ENCODE measurements around the gene SUFU.
"Not testable (repeated sequence)": the region's sequence is repeated elsewhere in the genome, so short reads cannot be mapped to it uniquely, and the experiment has no call there.

Gene SUFU

GRCh38 chr10:102515724-102516123, 12.0 kb downstream of the SUFU start:
- DNase-seq: no peak

- DNase-seq: no peak
Measured at GRCh38 chr10:102517553-102517952, 13.8 kb downstream of the SUFU start.

DNA sequence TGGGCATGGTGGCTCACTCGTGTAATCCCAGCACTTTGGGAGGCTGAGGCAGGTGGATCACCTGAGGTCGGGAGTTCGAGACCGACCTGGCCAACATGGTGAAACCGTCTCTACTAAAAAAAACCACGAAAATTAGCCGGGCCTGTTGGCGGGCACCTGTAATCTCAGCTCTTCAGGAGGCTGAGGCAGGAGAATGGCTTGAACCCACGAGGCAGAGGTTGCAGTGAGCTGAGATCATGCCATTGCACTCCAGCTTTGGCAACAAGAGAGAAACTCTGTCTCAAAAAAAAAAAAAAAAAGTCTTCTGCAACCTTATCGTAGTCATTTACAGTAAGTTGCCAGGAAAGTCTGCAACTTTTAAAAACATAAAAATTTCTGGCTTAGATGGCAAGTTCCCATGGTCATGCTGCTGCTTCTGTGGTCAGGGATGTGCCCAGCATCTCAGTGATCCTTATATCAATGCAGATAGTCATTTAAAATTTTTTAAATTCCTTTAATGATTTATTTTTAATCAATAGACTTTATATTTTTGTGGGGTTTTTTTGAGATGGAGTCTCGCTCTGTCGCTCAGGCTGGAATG, 15.6 kb downstream of the SUFU start:
- no peak for DNase-seq

- no peak for DNase-seq
Measured at GRCh38 chr10:102522874-102523249, 19.1 kb downstream of the SUFU start.

GRCh38 chr10:102523250-102524029, 19.7 kb downstream of the SUFU start:
- no peak for DNase-seq

DNA sequence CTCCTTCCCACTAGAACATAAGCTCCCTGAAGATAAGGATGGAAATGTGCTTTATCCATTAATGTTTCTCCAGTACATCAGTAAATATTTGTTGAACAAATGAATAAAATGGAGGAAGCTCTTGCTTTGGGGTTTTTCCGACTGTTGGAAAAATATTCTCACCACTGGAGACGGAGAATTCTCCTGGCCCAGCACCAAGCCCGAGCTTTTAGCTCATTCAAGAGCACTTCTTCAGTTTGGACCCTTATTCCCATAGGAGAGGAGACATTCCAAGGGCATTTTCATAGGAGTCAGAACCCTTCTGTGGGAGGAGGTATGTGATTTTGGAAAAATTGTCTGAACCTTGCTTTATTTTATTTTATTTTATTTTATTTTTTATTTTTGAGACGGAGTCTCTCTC, 21.0 kb downstream of the SUFU start:
- DNase-seq: no peak

DNA sequence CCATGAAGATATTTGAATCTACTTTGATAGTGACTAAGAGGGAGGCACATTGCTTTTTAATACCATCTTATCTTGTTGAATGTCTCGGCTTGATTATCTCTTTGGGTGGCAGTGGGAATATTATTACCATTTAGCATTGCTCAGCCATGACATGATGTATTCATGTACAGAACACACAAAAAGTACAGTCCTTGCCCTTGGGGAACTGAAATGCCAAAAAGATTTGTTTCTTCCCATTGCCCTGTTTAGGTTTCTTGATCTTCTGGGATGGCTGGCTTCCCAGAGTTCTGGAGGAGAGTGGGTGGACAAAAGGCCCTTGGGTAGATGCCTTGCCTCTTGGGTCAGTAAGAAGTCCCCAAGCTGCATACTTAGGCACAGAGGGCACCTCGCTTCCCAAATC, 23.8 kb downstream of the SUFU start:
- no peak for DNase-seq

DNA sequence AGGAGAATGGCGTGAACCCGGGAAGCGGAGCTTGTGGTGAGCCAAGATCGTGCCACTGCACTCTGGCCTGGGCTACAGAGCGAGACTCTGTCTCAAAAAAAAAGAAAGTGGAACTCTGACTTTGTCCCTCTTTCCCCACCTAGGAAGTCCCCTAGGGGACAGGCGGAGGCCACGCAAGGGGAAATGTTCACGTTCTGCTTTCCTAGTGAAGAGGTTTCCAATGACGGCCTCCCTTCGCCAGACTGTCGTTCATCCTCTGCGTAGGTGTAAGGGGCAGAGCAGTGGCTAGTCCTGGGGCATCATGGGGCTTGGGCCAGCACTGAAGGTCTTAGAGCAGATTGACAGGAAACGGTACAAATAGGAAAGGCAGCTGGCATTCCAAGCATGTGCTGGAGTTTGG, 30.6 kb downstream of the SUFU start:
- no peak for DNase-seq

DNA sequence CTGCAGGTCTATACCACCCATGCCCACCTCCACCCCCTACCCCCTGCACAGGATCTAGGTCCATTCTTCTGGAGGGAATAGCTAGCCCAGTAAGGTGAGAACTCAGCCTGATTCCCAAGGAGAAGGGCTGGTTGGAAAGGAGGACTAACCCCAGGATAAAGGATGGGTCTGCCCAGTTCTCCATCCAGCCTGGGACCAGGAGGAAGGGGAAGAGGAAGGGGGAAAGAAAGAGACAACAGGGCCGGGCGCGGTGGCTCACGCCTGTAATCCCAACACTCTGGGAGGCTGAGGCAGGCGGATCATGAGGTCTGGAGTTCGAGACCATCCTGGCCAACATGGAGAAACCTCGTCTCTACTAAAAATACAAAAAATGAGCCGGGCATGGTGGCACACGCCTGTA, 31.2 kb downstream of the SUFU start:
- not testable (repeated sequence) for DNase-seq

DNA sequence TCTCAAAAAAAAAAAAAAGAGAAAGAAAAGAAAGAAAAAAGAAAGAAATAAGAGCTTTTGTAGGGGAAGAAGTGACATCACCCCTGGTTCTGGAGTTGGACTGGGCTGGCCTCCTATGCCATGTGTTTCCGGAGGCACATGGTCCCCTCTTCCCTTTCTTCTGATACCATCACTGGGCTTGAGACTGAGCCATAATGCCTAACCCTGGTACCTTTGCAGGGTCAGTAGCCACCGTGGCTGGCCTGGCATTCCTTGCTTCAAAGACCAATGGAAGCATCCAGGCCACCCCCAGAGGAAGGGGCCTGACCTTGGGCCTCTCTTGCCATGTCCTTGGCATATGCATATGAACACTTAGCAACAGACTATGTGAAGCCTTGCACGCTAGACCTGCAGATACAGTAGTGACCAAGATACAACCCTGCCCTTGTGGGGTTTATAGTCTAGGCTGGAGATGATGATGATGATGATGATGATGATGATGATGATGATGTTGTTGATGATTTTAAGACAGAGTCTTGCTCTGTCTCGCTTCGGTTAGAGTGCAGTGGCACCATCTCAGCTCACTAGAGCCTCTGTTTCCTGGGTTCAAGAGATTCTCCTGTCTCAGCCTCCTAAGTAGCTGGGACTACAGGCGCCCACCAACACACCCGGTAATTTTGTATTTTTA, 31.8 kb downstream of the SUFU start:
- DNase-seq: no peak

DNA sequence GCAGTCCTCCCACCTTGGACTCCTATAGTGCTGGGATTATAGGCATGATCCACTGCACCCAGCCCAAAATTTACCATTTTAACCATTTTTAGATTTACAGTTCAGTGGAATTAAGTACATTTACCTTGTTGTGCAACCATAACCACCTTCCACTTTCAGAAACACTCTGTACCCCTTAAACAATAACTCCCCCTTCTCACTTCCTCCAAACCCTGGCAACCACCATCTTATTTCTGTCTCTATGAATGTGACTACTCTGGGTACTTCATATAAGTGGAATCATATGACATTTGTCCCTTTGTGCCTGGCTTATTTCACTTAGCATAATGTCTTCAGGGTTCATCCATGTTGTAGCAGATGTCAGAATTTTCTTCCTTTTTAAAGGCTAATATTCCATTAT, 33.6 kb downstream of the SUFU start:
- DNase-seq: no peak

DNA sequence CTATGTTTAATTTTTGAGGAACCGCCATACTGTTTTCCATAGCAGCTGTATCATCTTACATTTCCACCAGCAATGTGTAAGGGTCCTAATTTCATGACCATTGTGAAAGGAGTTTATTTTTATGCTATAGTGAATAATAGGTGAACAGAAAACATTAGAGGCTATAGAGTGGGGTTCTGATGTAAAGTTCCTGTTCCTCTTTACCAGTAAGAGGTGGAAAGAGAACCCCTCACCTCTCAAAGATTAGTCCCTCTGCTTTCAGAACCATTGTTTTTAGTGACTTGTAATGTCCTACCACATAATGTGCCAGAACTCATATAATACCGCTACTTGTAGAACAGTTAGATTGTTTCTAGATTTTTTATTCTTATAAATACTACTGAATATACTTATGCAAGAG, 34.2 kb downstream of the SUFU start:
- DNase-seq: no peak

DNA sequence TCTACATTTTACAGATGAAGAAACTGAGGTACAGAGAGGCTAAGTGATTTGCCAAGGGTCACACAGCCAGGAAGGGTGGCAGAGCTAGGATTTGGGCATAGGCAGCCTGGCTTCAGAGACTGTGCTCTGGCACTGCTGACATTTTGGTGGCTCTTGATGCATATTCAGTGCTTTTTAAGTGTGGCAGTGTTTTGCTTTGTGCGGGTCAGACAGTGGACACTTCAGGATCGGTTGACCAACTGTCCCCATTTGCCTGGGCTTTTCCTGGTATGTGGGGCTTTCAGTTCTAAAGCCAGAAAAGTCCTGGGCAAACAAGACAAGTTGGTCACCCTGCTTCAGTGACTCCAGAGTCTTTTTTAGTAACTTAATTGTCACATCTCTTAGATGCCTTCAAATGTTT, 35.0 kb downstream of the SUFU start:
- no peak for DNase-seq

- no peak for DNase-seq
Measured at GRCh38 chr10:102540023-102540422, 36.3 kb downstream of the SUFU start.

GRCh38 chr10:102542800-102543418, 39.1 kb downstream of the SUFU start:
- no peak for DNase-seq

DNA sequence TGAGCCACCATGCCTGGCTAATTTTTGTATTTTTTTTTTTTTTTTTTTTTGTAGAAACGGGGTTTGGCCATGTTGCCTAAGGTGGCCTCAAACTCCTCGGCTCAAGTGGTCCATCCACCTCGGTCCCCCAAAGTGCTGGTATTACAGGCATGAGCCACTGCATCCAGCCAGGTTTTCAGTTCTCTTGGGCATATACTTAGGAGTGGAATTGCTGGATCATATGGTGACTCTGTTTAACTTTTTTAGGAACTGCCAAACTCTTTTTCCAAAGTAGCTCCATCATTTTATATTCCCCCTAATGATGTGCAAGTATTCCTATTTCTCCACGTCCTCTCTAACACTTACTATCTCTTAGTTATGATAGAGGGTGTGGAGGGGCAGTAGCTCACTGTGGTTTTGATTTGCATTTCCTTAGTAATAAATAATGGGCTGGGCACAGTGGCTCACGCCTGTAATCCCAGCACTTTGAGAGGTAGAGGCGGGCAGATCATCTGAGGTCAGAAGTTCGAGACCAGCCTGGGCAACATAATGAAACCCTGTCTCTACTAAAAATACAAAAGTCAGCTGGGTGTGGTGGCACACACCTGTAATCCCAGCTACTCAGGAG, 41.6 kb downstream of the SUFU start:
- DNase-seq: no peak

GRCh38 chr10:102545997-102546396, 42.2 kb downstream of the SUFU start:
- no peak for DNase-seq

DNA sequence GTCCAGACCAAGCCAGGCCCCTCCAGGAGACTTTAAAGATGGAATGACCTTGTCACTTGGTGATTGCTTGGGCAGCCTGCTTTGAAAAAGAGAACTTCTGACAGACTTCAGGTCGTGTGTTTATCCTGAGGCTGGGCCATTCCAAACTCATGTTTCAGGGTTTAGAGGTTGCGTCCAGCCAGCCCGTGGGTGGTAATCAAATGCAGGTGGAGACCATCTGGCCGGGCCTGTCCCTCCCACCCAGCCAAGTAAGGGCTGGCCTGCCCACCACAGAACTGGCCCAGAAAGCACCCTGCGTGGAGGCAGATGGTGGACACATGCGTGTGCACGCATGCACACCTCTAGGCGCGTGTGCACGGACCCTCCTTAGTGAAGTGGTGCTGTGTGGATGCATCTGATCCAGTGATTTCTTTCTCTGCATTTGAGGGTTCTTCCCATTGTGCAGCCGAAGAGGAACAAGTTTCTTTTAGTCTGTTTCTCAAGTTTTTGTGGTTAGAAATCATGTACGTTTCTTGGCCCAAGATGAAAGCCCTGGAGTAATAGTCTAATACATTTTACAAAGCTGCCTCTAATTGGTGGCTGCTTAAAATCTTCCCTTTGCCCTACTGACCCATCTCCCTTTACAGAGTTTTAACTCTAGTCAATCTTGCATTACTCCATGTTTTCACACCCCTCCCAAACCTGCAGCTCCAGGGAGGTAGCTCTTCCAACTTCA, 43.0 kb downstream of the SUFU start:
- DNase-seq: no peak

DNA sequence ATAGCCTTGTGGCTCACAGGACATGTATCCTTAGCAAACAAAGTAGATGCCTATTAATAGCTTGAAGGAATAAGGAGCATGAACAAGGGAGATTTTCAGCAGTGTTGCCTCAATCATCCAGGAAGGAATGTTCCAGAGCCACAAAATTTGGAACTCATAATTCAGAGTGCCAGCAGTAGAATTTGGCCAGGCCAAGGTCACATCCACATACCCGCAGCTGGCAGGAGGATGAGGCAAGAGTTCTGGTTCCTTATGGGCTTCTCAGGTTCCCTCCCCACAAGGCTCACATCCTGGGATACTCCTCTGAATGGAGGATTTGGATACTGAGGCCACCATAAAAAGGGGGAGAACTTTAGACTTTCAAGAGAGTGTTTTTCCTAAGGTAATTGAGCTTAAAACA, 45.8 kb downstream of the SUFU start:
- DNase-seq: no peak

- no peak for DNase-seq
Measured at GRCh38 chr10:102550636-102551210, 47.0 kb downstream of the SUFU start.

GRCh38 chr10:102552533-102552932, 48.8 kb downstream of the SUFU start:
- DNase-seq: no peak

DNA sequence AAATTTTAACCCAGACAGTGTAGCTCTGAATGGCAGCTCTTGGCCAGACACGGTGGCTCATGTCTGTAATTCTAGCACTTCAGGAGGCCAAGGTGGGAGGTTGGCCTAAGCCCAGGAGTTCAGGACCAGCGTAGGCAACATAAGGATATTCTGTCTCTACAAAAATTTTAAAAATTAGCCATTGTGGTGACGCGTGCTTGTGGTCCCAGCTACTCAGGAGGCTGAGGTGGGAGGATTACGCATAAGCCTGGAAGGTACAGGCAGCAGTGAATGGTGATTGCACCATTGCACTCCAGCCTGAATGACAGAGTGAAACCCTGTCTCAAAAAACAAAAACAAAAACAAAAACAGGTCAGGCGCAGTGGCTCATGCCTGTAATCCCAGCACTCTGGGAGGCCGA, 50.0 kb downstream of the SUFU start:
- no peak for DNase-seq

GRCh38 chr10:102554531-102554930, 50.8 kb downstream of the SUFU start:
- no peak for DNase-seq

All from activated naive CD4-positive, alpha-beta T cell treated with anti-CD3 and anti-CD28 coated beads, Interleukin-2, amount 50 U/mL, for 16 hours (primary cell).